SW480 (cell line): ENCODE results near the gene STX18.

Experiments used
- DNase-seq: peaks from one replicate; pipeline ENCODE4 v3.0.0-alpha.2; 2016; ENCODE audit warnings: low spot score

Gene STX18

DNA sequence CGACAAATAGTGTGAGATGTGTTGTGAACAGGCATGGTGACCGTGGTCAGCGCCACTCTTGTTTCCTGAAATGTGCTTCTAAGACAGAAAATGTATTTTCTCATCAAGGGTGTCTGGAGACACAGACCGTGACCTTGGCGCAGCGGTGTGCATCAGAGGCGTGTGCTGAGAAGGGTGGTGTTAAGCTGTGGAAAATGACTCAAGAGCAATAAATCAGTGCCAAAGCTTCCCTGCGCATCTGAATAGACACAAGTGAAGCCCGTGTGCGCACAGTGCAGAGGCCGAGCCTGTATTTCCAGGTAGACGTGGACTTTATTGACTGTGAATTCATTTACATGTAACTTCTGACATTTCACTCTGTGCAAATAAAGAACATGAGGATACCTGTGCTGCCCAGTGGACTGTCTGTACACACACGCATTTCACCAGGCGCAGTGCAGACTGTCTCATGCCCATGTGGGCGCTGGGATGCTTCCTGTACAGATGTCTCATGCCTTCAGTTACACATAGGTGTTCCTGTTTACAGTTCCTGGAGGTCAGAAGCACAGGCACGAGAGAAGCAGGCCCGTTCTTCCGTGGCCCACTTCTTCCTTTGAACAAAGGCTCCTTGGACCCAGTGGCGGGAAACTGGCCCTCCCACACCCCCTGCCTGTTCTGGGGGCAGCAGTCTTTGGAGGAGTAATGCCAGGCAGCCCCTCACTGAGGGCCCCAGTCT is 123.0 kb downstream of the STX18 start:
- DNase-seq = no peak

DNA sequence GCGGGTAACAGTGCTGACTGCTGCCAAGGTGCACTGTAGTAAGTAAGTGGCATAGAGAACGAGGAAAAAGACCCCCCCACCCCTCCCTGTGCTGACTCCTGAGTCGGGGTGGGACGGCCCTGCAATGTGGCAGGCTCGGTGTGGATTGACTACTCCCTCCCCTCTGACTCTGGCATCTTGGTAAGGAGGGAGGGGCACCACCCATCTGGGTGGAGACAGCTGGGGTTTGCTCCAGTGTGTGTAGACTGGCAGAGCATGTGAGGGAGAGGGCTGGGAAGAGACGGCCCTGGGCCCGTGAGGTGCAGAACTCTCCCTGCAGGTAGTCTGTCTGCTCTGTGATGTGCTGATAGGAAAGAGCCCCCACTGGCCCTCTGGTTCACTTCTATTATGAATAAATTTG is 124.0 kb downstream of the STX18 start:
- no peak for DNase-seq

DNA sequence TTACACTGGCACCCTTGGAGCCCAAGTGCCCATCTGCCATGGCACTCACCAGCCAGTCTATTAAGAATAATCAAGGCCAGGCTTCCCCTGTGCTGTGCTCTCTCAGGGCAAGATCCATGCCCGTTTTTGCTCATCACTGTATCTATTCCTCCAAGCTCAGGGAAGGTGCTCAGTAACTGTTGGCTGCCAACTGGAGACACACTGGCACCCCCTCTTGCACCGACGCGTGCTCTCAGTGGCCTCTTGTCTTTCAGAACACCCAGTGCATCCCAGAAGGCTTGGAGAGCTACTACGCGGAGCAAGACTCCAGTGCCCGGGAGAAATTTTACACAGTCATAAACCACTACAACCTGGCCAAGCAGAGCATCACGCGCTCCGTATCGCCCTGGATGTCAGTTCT is 124.9 kb downstream of the STX18 start:
- no peak for DNase-seq

DNA sequence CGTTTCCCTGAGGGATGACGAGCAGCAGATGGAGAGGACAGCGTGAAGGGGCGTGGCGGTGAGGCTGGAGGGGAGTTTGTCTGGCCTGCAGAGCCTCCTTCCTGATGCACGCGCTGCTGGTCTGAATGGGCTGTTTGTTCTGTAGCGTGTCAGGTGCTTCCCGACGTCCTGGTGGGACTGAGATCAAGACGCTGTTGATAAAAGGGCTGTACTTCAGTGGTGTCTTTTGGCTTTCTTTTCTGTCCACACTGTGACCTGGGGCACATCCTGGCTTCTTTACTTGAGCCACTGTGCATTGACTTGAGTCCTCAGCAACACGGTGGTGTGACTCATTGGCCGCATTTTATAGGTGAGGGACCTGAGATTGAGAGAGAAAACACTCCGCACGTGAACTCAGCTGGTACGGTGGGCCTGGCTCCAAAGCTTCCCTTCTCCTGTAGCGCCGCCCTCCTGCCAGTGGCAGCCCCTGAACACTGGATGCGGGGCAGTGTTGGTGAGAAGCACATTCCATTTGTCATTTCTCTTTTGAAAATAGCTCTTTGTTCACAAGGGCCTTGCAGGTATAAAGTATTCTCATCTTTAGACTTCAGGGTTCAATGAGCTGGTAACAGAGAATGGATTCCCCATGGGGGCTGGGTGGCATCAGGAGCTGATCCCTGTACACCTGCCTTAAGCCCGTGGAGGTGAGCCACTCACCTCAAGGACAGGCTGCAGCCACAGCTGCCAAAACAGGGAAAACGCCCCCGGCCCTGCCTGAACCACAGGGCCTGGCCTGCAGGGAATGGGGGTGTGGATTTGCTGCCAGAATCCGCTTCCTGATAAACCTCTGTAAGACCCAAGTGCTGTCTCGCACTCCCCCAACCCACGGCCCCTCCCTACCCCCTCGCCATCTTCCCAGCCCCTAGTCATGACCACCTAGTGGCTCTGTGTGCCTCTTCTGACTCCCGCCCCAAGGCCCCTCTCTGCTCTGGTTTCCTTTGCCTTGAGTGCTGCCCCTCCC is 125.7 kb downstream of the STX18 start:
- DNase-seq = no peak

DNA sequence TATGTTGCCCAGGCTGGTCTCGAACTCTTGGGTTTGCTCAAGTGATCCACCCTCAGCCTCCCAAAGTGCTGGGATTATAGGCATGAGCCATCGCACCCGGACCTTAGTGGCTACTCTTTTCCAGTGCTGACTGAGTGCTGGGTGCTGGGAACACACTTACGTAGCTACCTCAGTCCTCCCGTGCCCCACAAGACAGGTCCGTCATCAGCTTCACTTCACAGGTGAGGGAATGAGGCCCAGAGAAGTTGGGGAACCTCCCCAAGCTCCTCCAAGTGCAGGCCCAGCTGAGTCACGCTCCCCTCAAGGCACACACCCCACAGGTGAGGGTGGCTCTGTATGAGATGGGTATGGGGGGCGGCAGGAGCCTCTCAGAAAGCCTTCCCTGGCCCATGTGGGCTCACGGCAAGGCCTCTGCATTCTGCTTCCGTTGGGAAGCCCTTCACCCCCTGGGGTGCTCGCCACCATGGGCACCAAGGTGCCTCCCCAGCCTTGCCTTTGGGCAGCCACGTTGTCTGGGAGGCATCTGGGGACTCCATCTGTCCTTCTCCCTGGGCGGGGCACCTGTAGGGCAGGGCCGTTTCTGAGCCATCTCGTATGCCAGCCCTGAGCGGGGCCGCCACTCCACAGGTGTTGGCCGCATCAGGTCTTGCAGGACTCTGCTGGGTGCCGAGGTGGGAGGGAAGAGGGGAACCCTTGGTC is 126.6 kb downstream of the STX18 start:
- DNase-seq = no peak

DNA sequence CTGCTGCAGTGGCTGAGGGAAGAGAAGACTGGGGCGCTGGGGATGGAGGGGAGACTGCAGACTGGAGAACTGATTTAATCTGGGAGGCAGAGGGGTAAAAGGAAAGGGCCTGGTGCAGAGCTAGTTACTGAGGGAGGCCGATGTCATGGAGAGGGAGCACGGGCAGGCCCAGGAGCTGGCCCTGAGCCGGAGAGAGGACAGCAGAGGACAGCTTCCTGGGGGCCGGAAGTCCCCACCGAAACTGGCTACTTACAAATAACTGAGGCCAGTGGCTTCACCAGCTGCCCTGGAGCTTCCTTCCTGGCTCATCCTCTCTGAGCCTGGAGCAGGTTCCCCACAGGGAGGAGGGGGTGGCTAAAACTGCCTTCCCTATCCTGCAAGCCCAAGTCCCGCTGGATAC is 128.0 kb downstream of the STX18 start:
- DNase-seq = no peak

DNA sequence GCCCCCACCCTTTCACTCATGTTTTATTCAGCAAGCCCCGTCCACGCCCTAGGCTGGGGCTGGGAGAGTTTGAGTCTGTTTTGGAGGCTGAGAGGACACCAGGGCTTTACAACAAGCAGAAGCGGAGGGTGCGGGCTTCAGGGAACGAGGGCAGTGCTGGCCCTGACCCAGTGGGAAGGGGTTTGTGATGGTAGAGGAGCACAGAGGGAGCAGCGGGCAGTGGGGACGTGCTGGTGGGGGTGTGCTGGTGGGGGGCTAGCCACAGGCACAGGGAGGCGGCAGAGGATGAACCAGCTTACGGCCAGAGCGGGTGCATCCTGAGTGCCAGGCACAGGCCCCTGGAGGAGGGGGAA is 128.5 kb downstream of the STX18 start:
- DNase-seq = no peak

DNA sequence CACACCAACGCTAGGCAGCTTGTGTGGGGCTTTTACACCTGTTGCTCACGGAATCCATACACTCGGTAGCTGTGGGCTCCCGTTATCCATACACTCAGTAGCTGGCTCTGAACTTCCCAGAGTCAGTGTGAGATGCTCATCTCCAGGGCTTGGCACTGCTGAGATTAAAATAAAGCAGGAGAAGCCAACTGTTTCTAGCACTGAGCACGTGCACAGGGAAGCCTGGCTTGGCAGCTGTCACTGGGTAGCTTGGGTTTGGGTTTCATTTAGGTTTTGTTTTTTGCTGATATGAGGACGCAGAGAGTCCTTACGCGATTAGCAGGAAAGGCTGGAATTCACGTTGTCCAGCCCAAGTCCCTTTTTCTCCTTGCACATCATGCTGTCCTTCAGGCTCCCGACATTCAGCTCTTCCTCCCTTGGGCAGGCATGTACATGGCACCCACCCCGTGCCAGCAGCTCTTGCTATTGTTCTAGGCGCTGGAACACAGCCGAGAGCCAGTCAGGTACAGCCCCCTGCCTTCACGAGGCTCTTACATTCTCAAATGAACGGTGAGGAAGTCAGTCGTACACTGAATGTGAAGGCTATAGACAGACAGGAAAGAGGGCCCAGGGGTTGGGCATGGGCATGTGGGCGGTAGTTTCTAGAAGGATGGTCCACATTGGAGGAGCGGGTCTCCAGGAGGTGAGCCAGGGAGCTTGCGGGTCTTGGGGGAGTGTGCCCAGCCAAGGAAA is 129.0 kb downstream of the STX18 start:
- DNase-seq = no peak

DNA sequence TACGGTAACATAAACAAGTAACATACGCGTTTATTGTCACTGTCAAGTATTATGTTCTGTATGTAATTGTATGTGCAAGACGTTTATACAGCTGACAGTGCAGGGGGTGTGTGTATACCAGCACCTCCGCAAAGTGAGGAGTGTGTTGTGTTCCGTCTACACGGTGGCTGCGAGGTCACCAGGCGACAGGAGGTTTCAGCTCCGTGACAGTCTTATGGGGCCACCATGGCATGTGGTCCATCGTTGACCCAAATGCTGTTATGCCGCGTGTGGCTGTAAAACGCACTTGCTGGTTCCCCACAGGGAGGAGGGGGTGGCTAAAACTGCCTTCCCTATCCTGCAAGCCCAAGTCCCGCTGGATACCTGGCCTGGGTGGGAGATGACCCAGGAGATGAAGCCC is 129.9 kb downstream of the STX18 start:
- DNase-seq = no peak

DNA sequence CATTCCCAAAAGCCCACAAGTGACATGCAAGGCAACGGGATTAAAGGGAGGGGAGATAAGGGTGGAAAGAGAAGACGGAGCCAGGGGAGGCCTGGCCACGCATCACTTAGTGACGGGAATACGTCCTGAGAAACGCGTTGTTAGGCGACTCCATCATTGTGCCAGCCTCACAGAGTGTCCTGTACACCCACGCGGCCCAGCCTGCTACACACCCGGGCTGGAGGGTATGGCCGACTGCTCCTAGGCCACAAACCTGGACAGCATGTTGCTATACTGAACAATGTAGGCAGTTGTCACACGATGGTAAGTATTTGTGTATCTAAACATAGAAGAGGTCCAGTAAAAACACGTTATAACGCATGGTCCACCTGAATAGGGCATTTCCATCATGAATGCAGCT is 131.6 kb downstream of the STX18 start:
- DNase-seq = no peak

DNA sequence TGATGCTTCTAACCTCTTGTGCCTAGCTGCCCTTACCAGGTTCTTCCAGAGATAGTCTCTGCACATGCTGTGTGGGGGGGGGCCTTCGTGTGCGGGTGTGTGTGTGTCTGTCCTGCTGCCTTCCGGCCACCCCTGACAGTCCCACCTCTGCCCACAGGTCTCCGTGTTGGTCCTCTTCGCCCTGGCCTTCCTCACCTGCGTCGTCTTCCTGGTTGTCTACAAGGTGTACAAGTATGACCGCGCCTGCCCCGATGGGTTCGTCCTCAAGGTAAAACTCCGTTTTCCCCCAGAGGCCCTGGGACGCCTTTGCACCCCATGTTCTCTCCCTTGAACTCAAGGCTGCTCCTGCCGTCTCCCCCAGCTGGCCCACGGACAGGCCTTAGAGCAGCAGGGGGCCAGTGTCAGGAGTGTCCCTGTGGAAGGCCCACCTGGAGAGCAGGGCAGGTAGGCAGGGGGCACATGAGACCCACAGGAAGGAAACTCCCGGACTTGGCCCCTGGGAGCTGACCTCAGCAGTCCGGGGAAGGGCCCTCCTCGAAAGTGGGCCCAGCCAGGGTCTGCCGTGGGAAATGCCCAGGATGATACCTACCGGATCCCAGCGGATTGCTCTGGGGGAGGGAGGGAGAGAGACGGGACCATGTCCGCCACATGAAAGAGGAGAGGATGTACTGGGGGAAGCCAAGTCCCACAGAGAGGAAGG is 132.3 kb downstream of the STX18 start:
- no peak for DNase-seq

DNA sequence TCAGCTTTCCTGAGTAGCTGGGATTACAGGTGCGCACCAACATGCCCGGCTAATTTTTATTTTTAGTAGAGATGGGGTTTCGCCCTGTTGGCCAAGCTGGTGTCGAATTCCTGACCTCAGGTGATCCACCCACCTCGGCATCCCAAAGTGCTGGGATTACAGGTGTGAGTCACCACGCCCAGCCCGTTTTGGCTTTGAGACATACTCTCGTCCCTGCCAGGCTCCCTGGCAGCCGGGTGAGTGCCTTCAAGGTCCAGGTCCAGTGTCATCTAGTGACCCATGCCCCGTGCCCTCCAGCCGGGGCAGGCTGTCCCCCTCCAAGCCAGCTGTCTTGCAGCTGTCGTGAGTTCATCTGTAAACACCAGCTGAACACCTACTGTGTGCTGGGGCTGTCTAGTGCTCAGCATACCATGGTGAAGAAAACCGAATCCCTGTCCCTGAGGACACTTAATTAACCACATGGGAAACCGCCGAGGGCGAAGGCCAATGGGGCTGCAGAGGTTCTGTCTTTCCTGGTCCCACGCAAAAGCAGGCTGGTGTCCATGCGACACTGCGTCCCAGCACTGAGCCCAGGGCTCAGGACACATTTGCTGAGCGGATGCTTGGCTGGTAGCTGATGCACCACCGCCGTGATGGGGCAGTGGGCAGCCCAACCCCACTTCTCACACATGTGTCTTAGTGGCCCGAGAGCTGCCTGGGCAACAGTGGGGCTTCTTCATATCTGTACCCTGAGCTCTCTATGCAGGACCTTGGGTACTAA is 133.1 kb downstream of the STX18 start:
- DNase-seq = no peak

DNA sequence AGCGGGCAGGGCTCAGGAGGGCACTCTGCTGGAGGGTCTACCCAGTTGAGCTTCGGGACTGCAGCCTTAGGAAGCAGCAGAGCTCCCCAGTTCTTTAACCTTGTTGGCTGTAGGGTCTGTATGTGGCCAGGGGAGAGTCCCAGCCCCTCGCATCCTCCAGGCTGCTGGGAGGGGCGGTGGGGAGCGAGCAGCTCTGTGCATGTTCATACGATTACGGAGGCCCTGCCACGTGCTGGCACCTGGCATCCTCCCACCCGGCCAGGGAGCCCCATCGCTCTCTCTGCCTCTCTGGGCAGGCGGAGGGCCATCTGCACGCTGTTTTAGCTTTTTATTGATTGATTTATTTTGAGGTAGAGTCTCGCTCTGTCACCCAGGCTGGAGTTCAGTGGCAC is 133.7 kb downstream of the STX18 start:
- DNase-seq = no peak

DNA sequence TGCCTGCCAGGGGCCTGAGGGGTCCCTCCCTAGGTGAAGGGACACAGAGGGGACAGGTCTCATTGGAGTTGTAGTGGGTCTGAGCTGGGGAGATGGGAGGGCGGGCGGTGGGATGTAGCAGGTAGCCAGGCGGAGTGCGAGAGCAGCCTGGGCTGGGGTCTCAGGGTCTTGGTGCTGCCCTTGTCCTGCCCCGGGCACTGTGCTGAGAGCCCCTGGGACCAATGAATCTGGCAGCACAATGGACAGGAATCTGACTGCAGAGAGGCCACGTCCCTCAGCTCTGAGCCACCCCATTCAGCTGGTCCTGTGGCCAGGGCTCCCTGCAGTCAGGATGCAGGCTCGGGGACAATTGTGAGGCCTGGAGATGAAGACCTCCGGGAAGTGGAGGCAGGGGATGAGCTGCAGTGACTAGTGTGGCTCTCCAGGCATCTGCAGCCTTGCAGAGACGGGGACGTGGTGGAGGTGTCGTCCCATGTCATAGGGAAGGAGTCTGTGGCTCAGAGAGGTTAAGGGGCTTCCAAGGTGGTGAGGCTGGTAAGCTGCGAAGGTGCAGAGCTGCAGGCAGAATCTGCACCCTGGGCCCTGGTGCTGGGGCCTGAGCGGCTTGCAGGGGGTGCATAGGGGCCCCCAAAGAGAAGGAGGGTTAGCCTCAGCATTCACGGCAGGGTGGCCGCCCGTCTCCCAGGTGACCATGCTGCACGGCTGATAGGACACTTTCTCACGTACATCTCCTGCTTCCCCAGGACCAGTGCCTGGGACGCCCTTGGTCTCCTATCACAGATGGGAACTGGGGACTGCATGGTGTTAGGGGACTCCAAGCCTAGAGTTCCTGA is 134.3 kb downstream of the STX18 start:
- DNase-seq = no peak

DNA sequence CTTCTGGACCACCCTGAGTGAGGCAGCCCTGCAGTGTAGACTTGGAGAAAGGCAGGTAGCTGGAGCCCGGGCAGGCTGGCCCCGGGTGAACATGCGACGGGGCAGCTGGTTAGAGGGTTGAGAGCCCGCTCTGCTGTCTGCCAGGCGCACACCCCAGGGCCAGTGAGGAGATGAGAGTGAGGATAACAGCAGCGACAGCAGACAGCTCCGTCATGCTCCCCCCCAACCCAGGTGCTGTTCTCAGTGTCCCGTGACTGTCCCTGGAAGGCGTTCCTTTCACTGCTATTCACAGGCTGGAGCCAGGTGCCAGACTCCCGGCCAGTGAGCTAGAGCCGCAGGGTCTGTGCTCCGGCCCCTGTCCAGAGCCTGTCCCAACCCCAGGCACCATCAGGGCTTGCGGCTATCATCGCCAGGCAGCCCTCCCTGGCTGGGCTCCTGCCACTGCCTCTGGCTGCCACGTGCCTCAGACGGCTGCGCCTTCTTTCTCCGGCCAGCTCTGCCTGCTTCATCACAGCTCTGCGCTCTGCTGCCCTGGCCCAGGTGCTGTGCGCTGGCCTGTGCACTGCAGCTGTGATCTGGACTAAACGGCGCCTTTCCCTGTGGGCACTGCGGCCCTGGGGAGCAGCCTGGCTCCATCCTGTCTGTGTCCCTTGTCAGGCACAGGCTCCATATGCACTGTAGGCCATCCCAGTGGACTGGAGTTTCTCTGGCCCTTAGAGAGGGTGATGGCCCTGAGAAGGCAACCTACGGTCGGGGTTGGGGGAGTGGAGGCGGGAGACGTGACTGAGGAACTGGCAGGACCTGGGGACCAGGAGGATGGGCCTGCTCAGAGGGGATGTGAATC is 135.2 kb downstream of the STX18 start:
- DNase-seq = no peak

DNA sequence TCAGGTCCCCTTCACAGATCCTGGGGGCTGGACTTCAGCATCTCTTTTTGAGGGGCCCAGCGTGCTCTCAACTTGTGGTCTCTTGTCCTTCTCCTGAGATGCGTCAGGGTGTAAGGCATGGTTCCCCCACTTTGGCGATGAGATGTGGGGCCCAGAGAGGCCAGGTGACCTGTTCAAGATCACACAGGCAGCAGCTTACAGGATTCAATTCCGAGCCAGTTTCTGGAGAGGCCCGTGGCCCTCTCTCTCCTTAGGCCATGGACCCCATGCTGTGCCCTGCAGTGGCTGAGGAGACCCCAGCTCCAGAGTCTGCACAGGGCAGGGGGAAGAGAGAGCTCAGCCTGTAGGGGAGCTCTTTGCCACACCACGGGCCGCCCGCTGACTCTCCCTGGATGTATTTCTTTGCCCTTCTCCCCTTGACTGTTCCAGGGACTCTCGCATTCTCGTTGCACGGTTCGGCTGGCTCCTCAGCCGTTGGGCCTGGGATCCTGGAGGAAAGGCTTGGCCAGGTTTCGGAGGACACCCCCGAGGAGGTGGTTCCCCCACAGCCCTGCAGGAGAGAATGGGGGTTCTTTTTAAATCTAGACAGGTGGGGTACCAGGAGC is 136.4 kb downstream of the STX18 start:
- DNase-seq = no peak

DNA sequence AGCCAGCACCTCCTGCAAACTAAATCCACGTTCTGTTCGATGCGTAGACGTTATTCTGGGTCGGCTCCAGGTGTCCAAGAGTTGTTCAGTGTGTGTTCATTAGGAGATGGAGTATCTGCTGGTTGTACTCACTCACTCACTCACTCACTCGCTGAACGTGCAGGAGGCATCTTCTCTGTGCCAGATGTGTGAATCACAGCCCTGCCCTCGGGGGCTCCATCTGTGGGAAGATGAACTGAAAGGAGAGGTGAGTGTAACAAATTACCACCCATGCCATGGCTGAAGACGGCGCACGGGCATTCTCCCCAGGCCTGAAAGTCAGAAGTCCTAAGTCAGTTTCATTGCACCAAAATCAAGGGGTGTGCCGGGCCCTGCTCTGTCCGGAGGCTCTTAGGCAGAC is 138.9 kb downstream of the STX18 start:
- no peak for DNase-seq

DNA sequence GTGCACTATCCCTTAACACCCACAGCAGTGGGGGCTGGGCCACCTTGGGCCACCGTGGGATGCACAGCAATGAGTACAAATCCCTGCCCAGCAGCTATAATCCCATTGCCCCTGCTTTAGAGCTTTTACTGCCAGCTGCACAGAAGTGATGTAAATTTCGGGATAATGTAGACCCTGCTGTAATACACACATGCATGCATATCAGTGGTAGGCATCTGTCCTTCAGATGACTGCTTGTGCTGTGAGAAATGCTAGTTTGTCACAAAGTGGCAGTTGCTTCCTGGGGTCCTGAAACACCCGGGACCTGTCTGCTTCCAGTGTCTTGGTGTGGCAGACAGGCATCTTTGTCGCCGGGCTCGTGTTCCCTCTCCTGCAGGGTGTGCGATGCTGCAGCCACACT is 140.8 kb downstream of the STX18 start:
- no peak for DNase-seq

DNA sequence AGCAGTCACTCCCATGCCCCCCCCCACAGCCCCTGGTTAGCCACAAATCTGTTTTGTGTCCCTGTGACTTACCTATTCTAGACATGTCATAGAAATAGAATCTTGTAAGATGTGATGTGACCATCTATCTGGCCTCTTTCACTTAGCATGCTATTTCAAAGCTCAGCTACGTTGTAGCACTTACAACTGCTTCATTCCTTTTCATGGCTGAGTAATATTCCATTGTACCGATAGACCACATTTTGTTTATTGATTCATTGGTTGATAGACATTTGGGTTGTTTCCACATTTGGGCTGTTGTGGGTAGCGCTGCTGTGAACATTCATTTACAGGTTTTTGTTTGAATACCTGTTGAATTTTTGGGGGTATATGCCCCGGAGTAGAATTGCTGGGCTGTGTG is 143.4 kb downstream of the STX18 start:
- DNase-seq = no peak
